Measurements from ENCODE around the gene HIGD1A.
"Not testable (repeated sequence)": the region's sequence is repeated elsewhere in the genome, so short reads cannot be mapped to it uniquely, and the experiment has no call there.

The HIGD1A gene

GRCh38 chr3:42829628-42830436 lies 25.5 kb upstream of the HIGD1A start:
- no peak for DNase-seq (ENCODE audit: low read depth in 1 of 2, low spot score in 1 of 2)

GRCh38 chr3:42829083-42829627 lies 24.9 kb upstream of the HIGD1A start:
- no peak for DNase-seq (ENCODE audit: low read depth in 1 of 2, low spot score in 1 of 2)

- no peak for DNase-seq (ENCODE audit: low read depth in 1 of 2, low spot score in 1 of 2)
Measured at GRCh38 chr3:42827654-42828053, 23.4 kb upstream of the HIGD1A start.

- DNase-seq (ENCODE audit: low read depth in 1 of 2, low spot score in 1 of 2) = no peak
Measured at GRCh38 chr3:42827023-42827422, 22.7 kb upstream of the HIGD1A start.

GRCh38 chr3:42826141-42826540 lies 21.9 kb upstream of the HIGD1A start:
- DNase-seq (ENCODE audit: low read depth in 1 of 2, low spot score in 1 of 2) = no peak

- no peak for DNase-seq (ENCODE audit: low read depth in 1 of 2, low spot score in 1 of 2)
Measured at GRCh38 chr3:42823351-42823750, 19.1 kb upstream of the HIGD1A start.

GRCh38 chr3:42822828-42823227 lies 18.5 kb upstream of the HIGD1A start:
- no peak for DNase-seq (ENCODE audit: low read depth in 1 of 2, low spot score in 1 of 2)

GRCh38 chr3:42820746-42821051 lies 16.4 kb upstream of the HIGD1A start:
- no peak for DNase-seq (ENCODE audit: low read depth in 1 of 2, low spot score in 1 of 2)

- DNase-seq (ENCODE audit: low read depth in 1 of 2, low spot score in 1 of 2) = no peak
Measured at GRCh38 chr3:42819351-42819965, 15.2 kb upstream of the HIGD1A start.

GRCh38 chr3:42815826-42816225 lies 11.5 kb upstream of the HIGD1A start:
- no peak for DNase-seq (ENCODE audit: low read depth in 1 of 2, low spot score in 1 of 2)

- no peak for DNase-seq (ENCODE audit: low read depth in 1 of 2, low spot score in 1 of 2)
Measured at GRCh38 chr3:42814914-42815507, 10.7 kb upstream of the HIGD1A start.

- DNase-seq (ENCODE audit: low read depth in 1 of 2, low spot score in 1 of 2) = no peak
Measured at GRCh38 chr3:42814246-42814645, 10.0 kb upstream of the HIGD1A start.

- DNase-seq (ENCODE audit: low read depth in 1 of 2, low spot score in 1 of 2) = not testable (repeated sequence)
Measured at GRCh38 chr3:42811118-42811883, 7.0 kb upstream of the HIGD1A start.

- not testable (repeated sequence) for DNase-seq (ENCODE audit: low read depth in 1 of 2, low spot score in 1 of 2)
Measured at GRCh38 chr3:42810706-42811105, 6.4 kb upstream of the HIGD1A start.

GRCh38 chr3:42809202-42809601 lies 4.9 kb upstream of the HIGD1A start, which contains the start of gene ACKR2:
TSS of gene ACKR2 (plus strand) at chr3:42809445. CDS start at chr3:42864503, 55,058 bp downstream.
- DNase-seq (ENCODE audit: low read depth in 1 of 2, low spot score in 1 of 2) = no peak

- no peak for DNase-seq (ENCODE audit: low read depth in 1 of 2, low spot score in 1 of 2)
Measured at GRCh38 chr3:42807929-42808328, 3.6 kb upstream of the HIGD1A start.

GRCh38 chr3:42805141-42805821 lies 991 bp upstream of the HIGD1A start:
- DNase-seq (ENCODE audit: low read depth in 1 of 2, low spot score in 1 of 2) = no peak

- DNase-seq (ENCODE audit: low read depth in 1 of 2, low spot score in 1 of 2) = no peak
Measured at GRCh38 chr3:42804831-42805132, 492 bp upstream of the HIGD1A start.

GRCh38 chr3:42803414-42804105 lies 730 bp downstream of the HIGD1A start:
- no peak for DNase-seq (ENCODE audit: low read depth in 1 of 2, low spot score in 1 of 2)

GRCh38 chr3:42802876-42803413 lies 1.3 kb downstream of the HIGD1A start:
- no peak for DNase-seq (ENCODE audit: low read depth in 1 of 2, low spot score in 1 of 2)

All from stimulated activated CD4-positive, alpha-beta T cell treated with anti-CD3 and anti-CD28 coated beads, Interleukin-15, amount 100 ng/mL, for 1 hour (primary cell).